MM.1S (cell line): Measurements from ENCODE around the gene SLC8B1.

Experiments used
- DNase-seq: peaks from one replicate; pipeline ENCODE4 v3.0.0-alpha.2; 2015
- H2AFZ ChIP-seq: fragments of 300-600 bp; sonication (generic); 2 replicates; pipeline ENCODE4 v1.6.0; 2016; ENCODE audit warnings: antibody characterized with exemption, low read length
- H3F3A ChIP-seq: fragments of 300-600 bp; sonication (generic); 2 replicates; pipeline ENCODE4 v1.6.1; 2016; ENCODE audit warnings: mild to moderate bottlenecking, antibody characterized with exemption, low read length, moderate library complexity, mixed read lengths; ENCODE audit not compliant: insufficient read depth
- H3K27ac ChIP-seq: fragments of 300-600 bp; sonication (generic); 2 replicates; pipeline ENCODE4 v1.5.1; 2016; ENCODE audit warnings: mild to moderate bottlenecking, low read length
- H3K27me3 ChIP-seq: fragments of 300-600 bp; sonication (generic); replicated peaks from 2 replicates; pipeline ENCODE4 v1.6.0; 2016; ENCODE audit warnings: low read length; ENCODE audit not compliant: insufficient read depth
- H3K36me3 ChIP-seq: fragments of 300-600 bp; sonication (generic); replicated peaks from 2 replicates; pipeline ENCODE4 v1.6.1; 2016; ENCODE audit warnings: mild to moderate bottlenecking, low read length, mixed read lengths; ENCODE audit not compliant: insufficient read depth
- H3K4me1 ChIP-seq: fragments of 300-600 bp; sonication (generic); 2 replicates; pipeline ENCODE4 v1.6.1; 2016; ENCODE audit warnings: low read length, mixed read lengths
- H3K4me2 ChIP-seq: fragments of 300-600 bp; sonication (generic); 2 replicates; pipeline ENCODE4 v1.6.0; 2016; ENCODE audit warnings: low read depth, low read length
- H3K4me3 ChIP-seq: fragments of 300-600 bp; sonication (generic); 2 replicates; pipeline ENCODE4 v1.5.1; 2016; ENCODE audit warnings: low read length, mixed read lengths
- H3K79me2 ChIP-seq: fragments of 300-600 bp; sonication (generic); 2 replicates; pipeline ENCODE4 v1.6.1; 2016; ENCODE audit warnings: mixed run types, low read length, mixed read lengths
- H3K9ac ChIP-seq: fragments of 300-600 bp; sonication (generic); 2 replicates; pipeline ENCODE4 v1.6.1; 2016; ENCODE audit warnings: low read length, mixed read lengths
- H3K9me2 ChIP-seq: fragments of 300-600 bp; sonication (generic); replicated peaks from 2 replicates; pipeline ENCODE4 v1.6.1; 2016; ENCODE audit warnings: mild to moderate bottlenecking, low read length, mixed read lengths; ENCODE audit not compliant: insufficient read depth
- H3K9me3 ChIP-seq: fragments of 300-600 bp; sonication (generic); replicated peaks from 2 replicates; pipeline ENCODE4 v1.6.1; 2016; ENCODE audit warnings: mild to moderate bottlenecking, low read length, mixed read lengths; ENCODE audit not compliant: insufficient read depth
- H4K20me1 ChIP-seq: fragments of 300-600 bp; sonication (generic); 2 replicates; pipeline ENCODE4 v1.6.1; 2016; ENCODE audit warnings: mild to moderate bottlenecking, low read length, moderate library complexity, mixed read lengths; ENCODE audit not compliant: insufficient read depth
- CTCF ChIP-seq: fragments of 300-600 bp; sonication (generic); IDR thresholded peaks from 2 replicates; pipeline ENCODE4 v1.5.1; 2016; ENCODE audit warnings: antibody characterized with exemption, low read length, mixed read lengths
- EZH2 ChIP-seq: fragments of 300-600 bp; sonication (generic); optimal IDR thresholded peaks from 2 replicates; pipeline ENCODE3; 2017; ENCODE audit warnings: low read depth, mild to moderate bottlenecking, antibody characterized with exemption, low read length, mixed read lengths
- EZH2phosphoT487 ChIP-seq: fragments of 300-600 bp; sonication (generic); IDR thresholded peaks from 2 replicates; pipeline ENCODE4 v1.6.1; 2018; ENCODE audit warnings: antibody characterized with exemption, low read length

SLC8B1 gene

GRCh38 chr12:113366827-113367226 is 31.9 kb upstream of the SLC8B1 start:
- Histone ChIP-seq H3K4me2 (no peak overlapping the region), H3K27ac (no peak overlapping the region), H3K79me2 (no peaks in the 10 kb centered on the region), H3K9me3 (no peaks in the 10 kb centered on the region), H2AFZ (no peak overlapping the region), H3K9me2 (no peaks in the 10 kb centered on the region), H4K20me1 (no peaks in the 10 kb centered on the region), H3K4me1 (no peaks in the 10 kb centered on the region), H3K36me3 (no peaks in the 10 kb centered on the region), H3K9ac (no peak overlapping the region), H3F3A (no peaks in the 10 kb centered on the region), H3K27me3 (no peaks in the 10 kb centered on the region), H3K4me3 (no peak overlapping the region)
- TF ChIP-seq EZH2 (no peak), EZH2phosphoT487 (no peak), CTCF (no peak)
- DNase-seq = no peak

GRCh38 chr12:113365639-113366395 is 30.9 kb upstream of the SLC8B1 start:
- Histone ChIP-seq H3K27ac (no peak overlapping the region), H2AFZ (no peak overlapping the region), H3K4me3 (no peak overlapping the region), H3K4me1 (no peaks in the 10 kb centered on the region), H3K79me2 (no peaks in the 10 kb centered on the region), H4K20me1 (no peaks in the 10 kb centered on the region), H3K9ac (no peak overlapping the region), H3K9me2 (no peaks in the 10 kb centered on the region), H3K27me3 (no peaks in the 10 kb centered on the region), H3K9me3 (no peaks in the 10 kb centered on the region), H3K36me3 (no peaks in the 10 kb centered on the region), H3F3A (no peaks in the 10 kb centered on the region), H3K4me2 (no peak overlapping the region)
- DNase-seq = no peak
- TF ChIP-seq CTCF (no peak), EZH2 (no peak), EZH2phosphoT487 (no peak)

- no peaks in the 10 kb centered on the region for H3K4me1 ChIP-seq
- H3K27me3 ChIP-seq = no peaks in the 10 kb centered on the region
- no peaks in the 10 kb centered on the region for H3K36me3 ChIP-seq
- no peak for DNase-seq
- no peaks in the 10 kb centered on the region for H3K9me2 ChIP-seq
- TF ChIP-seq CTCF (no peak), EZH2phosphoT487 (no peak), EZH2 (no peak)
- no peaks in the 10 kb centered on the region for H3K79me2 ChIP-seq
- no peak overlapping the region for H3K4me2 ChIP-seq
- H3F3A ChIP-seq = no peaks in the 10 kb centered on the region
- no peak overlapping the region for H3K27ac ChIP-seq
- no peak overlapping the region for H2AFZ ChIP-seq
- no peak overlapping the region for H3K9ac ChIP-seq
- no peak overlapping the region for H3K4me3 ChIP-seq
- H4K20me1 ChIP-seq = no peaks in the 10 kb centered on the region
- H3K9me3 ChIP-seq = no peaks in the 10 kb centered on the region
Measured at GRCh38 chr12:113364698-113365097, 29.8 kb upstream of the SLC8B1 start.
